ENCODE measurements around the gene CNTFR. TPM values are rescaled to one million over a fixed set of nuclear protein-coding genes. Genes with fewer than 3 reads are reported as not detected.

CNTFR gene
- polyA plus RNA-seq, 4 donors: 42.5 to 53.8 (median 46.6) TPM

- DNase-seq (ENCODE audit: low read depth in 4 of 4, low spot score in 3 of 4): no peak
Measured at GRCh38 chr9:34591248-34591916, 1.9 kb upstream of the CNTFR start.

- no peak for DNase-seq (ENCODE audit: low read depth in 4 of 4, low spot score in 3 of 4)
Measured at GRCh38 chr9:34590381-34591247, 1.1 kb upstream of the CNTFR start.

GRCh38 chr9:34588671-34589635, 571 bp downstream of the CNTFR start:
- DNase-seq (ENCODE audit: low read depth in 4 of 4, low spot score in 3 of 4): no peak

GRCh38 chr9:34587271-34587670, 2.3 kb downstream of the CNTFR start:
- DNase-seq (ENCODE audit: low read depth in 4 of 4, low spot score in 3 of 4): no peak

GRCh38 chr9:34585946-34586669, 3.4 kb downstream of the CNTFR start:
- DNase-seq (ENCODE audit: low read depth in 4 of 4, low spot score in 3 of 4): no peak

- DNase-seq (ENCODE audit: low read depth in 4 of 4, low spot score in 3 of 4): no peak
Measured at GRCh38 chr9:34584970-34585369, 4.6 kb downstream of the CNTFR start.

- DNase-seq (ENCODE audit: low read depth in 4 of 4, low spot score in 3 of 4): no peak
Measured at GRCh38 chr9:34582787-34583186, 6.7 kb downstream of the CNTFR start.

- DNase-seq (ENCODE audit: low read depth in 4 of 4, low spot score in 3 of 4): no peak
Measured at GRCh38 chr9:34581318-34581717, 8.2 kb downstream of the CNTFR start.

GRCh38 chr9:34580358-34580757, 9.2 kb downstream of the CNTFR start:
- DNase-seq (ENCODE audit: low read depth in 4 of 4, low spot score in 3 of 4): no peak

- DNase-seq (ENCODE audit: low read depth in 4 of 4, low spot score in 3 of 4): no peak
Measured at GRCh38 chr9:34579808-34580163, 9.7 kb downstream of the CNTFR start.

- no peak for DNase-seq (ENCODE audit: low read depth in 4 of 4, low spot score in 3 of 4)
Measured at GRCh38 chr9:34579104-34579807, 10.3 kb downstream of the CNTFR start.

GRCh38 chr9:34578241-34579103, 11.1 kb downstream of the CNTFR start:
- DNase-seq (ENCODE audit: low read depth in 4 of 4, low spot score in 3 of 4): no peak

GRCh38 chr9:34577400-34578240, 11.9 kb downstream of the CNTFR start:
- DNase-seq (ENCODE audit: low read depth in 4 of 4, low spot score in 3 of 4): peak in 2 of 4 donors; percentile 67 to 74

GRCh38 chr9:34576597-34577399, 12.7 kb downstream of the CNTFR start:
- no peak for DNase-seq (ENCODE audit: low read depth in 4 of 4, low spot score in 3 of 4)

- DNase-seq (ENCODE audit: low read depth in 4 of 4, low spot score in 3 of 4): no peak
Measured at GRCh38 chr9:34575862-34576596, 13.5 kb downstream of the CNTFR start.

GRCh38 chr9:34575241-34575640, 14.3 kb downstream of the CNTFR start:
- no peak for DNase-seq (ENCODE audit: low read depth in 4 of 4, low spot score in 3 of 4)
